GM12878 (cell line): ENCODE measurements around the gene PRDM15. TPM values are rescaled to one million over a fixed set of nuclear protein-coding genes. Genes with fewer than 3 reads are reported as not detected.

Source experiments
- ATAC-seq: fragments of 200-7000 bp; cut with Tn5 transposase; 3 replicates; pipeline ENCODE4 v1.9.1; 2020; ENCODE audit warnings: mild to moderate bottlenecking, moderate library complexity
- BruUV-seq: library from RNA; stranded (reverse); fragments of 400-500 nt; replicated peaks from 2 replicates; lab custom pipeline; 2021; lab: Mats Ljungman, UMichigan
- CTCF ChIA-PET: fragments of 300-600 bp; sonication (Branson Sonifier 250); formaldehyde crosslinking; extraction: SDS; loops from one replicate; lab custom pipeline; 2021; ENCODE audit warnings: inconsistent platforms; lab: Yijun Ruan, JAX
- POLR2A ChIA-PET: fragments of 350-600 bp; formaldehyde crosslinking; extraction: SDS; loops from one replicate; lab custom pipeline; 2021; ENCODE audit warnings: inconsistent platforms; lab: Charles Lee
- RAD21 ChIA-PET: fragments of 300-600 bp; sonication (Branson Sonifier 250); formaldehyde crosslinking; loops from one replicate; lab custom pipeline; 2023; ENCODE audit warnings: antibody characterized with exemption; ENCODE audit not compliant: unreplicated experiment; lab: Charles Lee
- SMC1A ChIA-PET: fragments of 300-600 bp; sonication (Branson Sonifier 250); formaldehyde crosslinking; loops from one replicate; lab custom pipeline; 2023; ENCODE audit not compliant: unreplicated experiment, uncharacterized antibody; lab: Charles Lee
- DNase-seq: peaks from one replicate; pipeline ENCODE4 v3.0.0-alpha.2; 2011; ENCODE audit warnings: low read depth, low spot score
- FAIRE-seq: peaks from 3 replicates; lab custom pipeline; 2011; peaks lifted over from hg19 to GRCh38; lab: Jason Lieb, UNC
- H2AFZ ChIP-seq: 2 replicates; pipeline ENCODE4 v1.6.0; 2011; ENCODE audit warnings: low read depth, low read length, control low read depth; ENCODE audit not compliant: control insufficient read depth
- H3K27ac ChIP-seq: 2 replicates; pipeline ENCODE4 v1.5.1; 2011; ENCODE audit warnings: control low read depth; ENCODE audit not compliant: control insufficient read depth, insufficient read depth
- H3K27me3 ChIP-seq, 2 experiments: replicated peaks in 1 of 2; 2 replicates each; pipeline versions ENCODE4 v1.6.0 to v1.6.1; 2011; ENCODE audit warnings: low read length in 1 of 2; ENCODE audit not compliant: control insufficient read depth in 2 of 2, insufficient read depth in 2 of 2
- H3K36me3 ChIP-seq, 2 experiments: 2 replicates each; pipeline ENCODE4 v1.5.1; 2011; ENCODE audit warnings: low read length in 1 of 2; ENCODE audit not compliant: control insufficient read depth in 2 of 2, insufficient read depth in 2 of 2
- H3K4me1 ChIP-seq: 2 replicates; pipeline ENCODE4 v1.6.1; 2011; ENCODE audit warnings: mild to moderate bottlenecking, low read length, moderate library complexity, mixed read lengths; ENCODE audit not compliant: control insufficient read depth, insufficient read depth
- H3K4me2 ChIP-seq: 2 replicates; pipeline ENCODE4 v1.6.0; 2011; ENCODE audit warnings: control low read depth; ENCODE audit not compliant: control insufficient read depth, insufficient read depth
- H3K4me3 ChIP-seq: fragments of 200-600 bp; sonication (generic); 2 replicates; pipeline ENCODE4 v1.5.1; 2016
- H3K79me2 ChIP-seq: 2 replicates; pipeline ENCODE4 v1.6.0; 2011; ENCODE audit warnings: low read length; ENCODE audit not compliant: control insufficient read depth, insufficient read depth
- H3K9ac ChIP-seq: 2 replicates; pipeline ENCODE4 v1.8.0; 2011; ENCODE audit warnings: low read length, control low read depth, mixed read lengths; ENCODE audit not compliant: control insufficient read depth, insufficient read depth
- H3K9me3 ChIP-seq: replicated peaks from 3 replicates; pipeline ENCODE4 v1.5.1; 2011; ENCODE audit warnings: mild to moderate bottlenecking, low read length; ENCODE audit not compliant: control insufficient read depth, insufficient read depth
- H4K20me1 ChIP-seq: 2 replicates; pipeline ENCODE4 v1.6.0; 2011; ENCODE audit not compliant: control insufficient read depth, insufficient read depth
- BCL11A ChIP-seq: IDR thresholded peaks from 2 replicates; pipeline ENCODE4 v1.6.1; 2011; ENCODE audit warnings: low read depth, low read length
- BHLHE40 ChIP-seq, 2 experiments: fragments of 450-650 bp in 1 of 2; IDR thresholded peaks; 2 replicates each; pipeline ENCODE4 v1.6.1; 2011 to 2017; ENCODE audit warnings: low read depth in 2 of 2, borderline replicate concordance in 1 of 2, improper control_type of control experiment in 1 of 2, low read length in 1 of 2, mild to moderate bottlenecking in 1 of 2
- CHD2 ChIP-seq: IDR thresholded peaks from 2 replicates; pipeline ENCODE4 v1.6.1; 2011; ENCODE audit warnings: low read depth, low read length, improper control_type of control experiment, borderline replicate concordance
- ESRRA ChIP-seq: IDR thresholded peaks from 2 replicates; pipeline ENCODE4 v1.6.1; 2012; ENCODE audit warnings: mild to moderate bottlenecking, low read length, improper control_type of control experiment
- IKZF1 ChIP-seq: fragments of 450-650 bp; conservative IDR thresholded peaks from 2 replicates; pipeline ENCODE4 v1.6.1; 2017; ENCODE audit warnings: antibody characterized with exemption, mild to moderate bottlenecking
- IRF4 ChIP-seq: IDR thresholded peaks from 2 replicates; pipeline ENCODE4 v1.6.1; 2011; ENCODE audit warnings: low read depth, low read length
- MEF2A ChIP-seq: IDR thresholded peaks from 2 replicates; pipeline ENCODE4 v1.6.1; 2011; ENCODE audit warnings: low read depth, mild to moderate bottlenecking, low read length, moderate library complexity; ENCODE audit not compliant: insufficient read depth
- NFXL1 ChIP-seq: fragments of 450-650 bp; IDR thresholded peaks from 2 replicates; pipeline ENCODE4 v1.6.1; 2017; ENCODE audit warnings: antibody characterized with exemption, mild to moderate bottlenecking, borderline replicate concordance
- NFYA ChIP-seq: IDR thresholded peaks from 2 replicates; pipeline ENCODE4 v1.6.1; 2011; ENCODE audit warnings: low read depth, mild to moderate bottlenecking, low read length, improper control_type of control experiment, borderline replicate concordance
- NKRF ChIP-seq: fragments of 450-650 bp; conservative IDR thresholded peaks from 2 replicates; pipeline ENCODE4 v1.6.1; 2017; ENCODE audit warnings: mild to moderate bottlenecking, moderate library complexity
- NRF1 ChIP-seq: conservative IDR thresholded peaks from 2 replicates; pipeline ENCODE4 v1.6.1; 2011; ENCODE audit warnings: mild to moderate bottlenecking, low read depth, low read length, improper control_type of control experiment
- PRDM15 ChIP-seq: fragments of 450-650 bp; formaldehyde crosslinking; IDR thresholded peaks from 2 replicates; pipeline ENCODE4 v1.4.0; 2020; ENCODE audit warnings: mild to moderate bottlenecking, moderate library complexity
- SIX5 ChIP-seq: IDR thresholded peaks from 2 replicates; pipeline ENCODE4 v1.6.1; 2011; ENCODE audit warnings: mild to moderate bottlenecking, low read depth, low read length, moderate library complexity; ENCODE audit not compliant: severe bottlenecking
- TARDBP ChIP-seq: IDR thresholded peaks from 2 replicates; pipeline ENCODE4 v1.6.1; 2016; ENCODE audit warnings: borderline replicate concordance
- TCF12 ChIP-seq: IDR thresholded peaks from 2 replicates; pipeline ENCODE4 v1.6.1; 2011; ENCODE audit warnings: low read depth, mild to moderate bottlenecking, low read length
- WGBS: methylation state at CpG from one replicate; pipeline ENCODE4 v1.1.6; 2016; ENCODE audit warnings: low lambda C conversion rate; ENCODE audit not compliant: insufficient replicate concordance, insufficient coverage; ENCODE audit errors: missing lambda C conversion rate; 5-methylcytosine and 5-hydroxymethylcytosine counted together
- in situ Hi-C: fragments of 300-500 bp; cut with MboI; formaldehyde crosslinking; loops from 9 replicates; pipeline ENCODE4 v1.14.3; 2018; ENCODE audit warnings: mixed read lengths
- intact Hi-C: fragments of 100-400 bp; cut with micrococcal nuclease; formaldehyde crosslinking; loops from one replicate; pipeline ENCODE4 v1.14.2; 2022; ENCODE audit not compliant: unreplicated experiment
- polyA plus RNA-seq, 11 experiments: library from polyadenylated mRNA; depleted of rRNA in 4 of 11; unstranded in 6 of 11; stranded (reverse) in 5 of 11; fragments of >200 nt; fragmentation: Nextera tagmentation in 4 of 11; fragmentation: Illumina TruSeq in 1 of 11; extraction: Ambion mirVana in 4 of 11; extraction: Trizol in 1 of 11; gene quantifications; 1 replicate in 1 of 11; 2 replicates in 10 of 11; pipeline versions ENCODE4 v1.2.1 to v1.2.3, GENCODE V29; 2011 to 2016; ENCODE audit warnings: inconsistent platforms in 2 of 11, missing spikeins in 2 of 11, low read depth in 1 of 11
- total RNA-seq, 4 experiments: library from RNA; depleted of rRNA in 3 of 4; stranded (reverse); fragments of >200 nt in 3 of 4; fragmentation: Illumina TruSeq in 1 of 4; extraction: Trizol in 1 of 4; gene quantifications; 2 replicates each; pipeline versions ENCODE4 v1.2.1 to v1.2.3, GENCODE V29; 2013 to 2021
- TF ChIP-seq, protein P1 (sequence below): fragments of 450-650 bp; formaldehyde crosslinking; IDR thresholded peaks from 2 replicates; pipeline ENCODE4 v1.5.0; 2022; ENCODE audit warnings: mild to moderate bottlenecking, missing genetic modification characterization

PRDM15 gene
- total and polyA plus RNA-seq, 10 of the 15 experiments (the other 5 are each of a cell fraction or from before 2014, with no cell fraction given), result 2.2 to 16.0 (median 8.6) TPM

DNA sequence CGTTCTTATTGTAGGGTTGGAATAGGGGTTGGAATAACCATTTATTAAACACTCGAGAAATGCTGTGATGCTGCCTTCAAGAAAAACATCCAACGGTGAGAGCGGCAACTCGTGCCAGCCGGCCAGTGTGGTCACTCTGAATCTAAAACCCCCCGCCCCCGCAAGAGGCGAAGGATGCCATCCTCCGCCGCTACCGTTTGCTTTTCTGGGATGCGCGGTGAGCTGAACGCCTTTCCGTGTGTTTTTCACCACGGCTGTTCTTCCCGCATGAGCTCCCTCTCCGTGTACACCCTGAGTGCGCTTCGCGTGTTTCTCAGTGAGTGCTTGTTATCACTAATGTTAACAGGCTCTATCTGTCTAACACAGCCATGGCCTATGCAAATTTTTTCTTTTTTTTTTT is 70.3 kb downstream of the PRDM15 start:
- ChIA-PET CTCF (interaction anchor here (0.6 kb wide), 1 partner anchor 158 kb away, joined by 3 read pairs; no protein-coding TSS in a partner anchor), RAD21 (no interaction called here), POLR2A (interaction anchor here (0.7 kb wide), 1 partner anchor 1505 kb away, joined by 3 read pairs; no protein-coding TSS in a partner anchor), SMC1A (interaction anchor here (0.6 to 0.7 kb wide), 2 partner anchors 71 to 193 kb away, joined by 3 read pairs; no protein-coding TSS in a partner anchor)
- no peak overlapping the region for H3K4me3 ChIP-seq
- H3K79me2 ChIP-seq, result no peaks in the 10 kb centered on the region
- DNase-seq (no peak), ATAC-seq (no peak), FAIRE-seq (no peak)
- H3K36me3 ChIP-seq, result peaks cover 18 to 23% of the 10 kb centered on the region in 2 experiments; a peak in 3 of 4 replicates
- no peaks in the 10 kb centered on the region; the same call in 2 of the 3 replicates for H3K9me3 ChIP-seq
- in situ Hi-C loops, result no loop called here
- H3K27me3 ChIP-seq, result no peaks in the 10 kb centered on the region
- intact Hi-C loops, result no loop called here
- H2AFZ ChIP-seq, result no peak overlapping the region
- H3K9ac ChIP-seq, result no peak overlapping the region
- no peaks in the 10 kb centered on the region for H3K4me1 ChIP-seq
- H3K4me2 ChIP-seq, result no peak overlapping the region
- H3K27ac ChIP-seq, result no peak overlapping the region
- no peaks in the 10 kb centered on the region for H4K20me1 ChIP-seq
- BruUV-seq, result no TSS peak
- 94% methylated on average over 22 of the region's 22 CpGs for WGBS
- TF ChIP-seq IRF4 (no peak), NFXL1 (no peak), ESRRA (no peak), NRF1 (no peak), BCL11A (no peak), PRDM15 (CRISPR knock-in tag) (no peak), IKZF1 (no peak), NKRF (no peak), TARDBP (no peak), SIX5 (no peak), TCF12 (no peak), NFYA (no peak), CHD2 (no peak), MEF2A (no peak), BHLHE40 (IDR thresholded peaks at IDR 0.05; ENCODE audit: borderline replicate concordance in 1 of 2, low read depth in 2 of 2, low read length in 1 of 2) (no peak)
- TF ChIP-seq, protein P1, sequence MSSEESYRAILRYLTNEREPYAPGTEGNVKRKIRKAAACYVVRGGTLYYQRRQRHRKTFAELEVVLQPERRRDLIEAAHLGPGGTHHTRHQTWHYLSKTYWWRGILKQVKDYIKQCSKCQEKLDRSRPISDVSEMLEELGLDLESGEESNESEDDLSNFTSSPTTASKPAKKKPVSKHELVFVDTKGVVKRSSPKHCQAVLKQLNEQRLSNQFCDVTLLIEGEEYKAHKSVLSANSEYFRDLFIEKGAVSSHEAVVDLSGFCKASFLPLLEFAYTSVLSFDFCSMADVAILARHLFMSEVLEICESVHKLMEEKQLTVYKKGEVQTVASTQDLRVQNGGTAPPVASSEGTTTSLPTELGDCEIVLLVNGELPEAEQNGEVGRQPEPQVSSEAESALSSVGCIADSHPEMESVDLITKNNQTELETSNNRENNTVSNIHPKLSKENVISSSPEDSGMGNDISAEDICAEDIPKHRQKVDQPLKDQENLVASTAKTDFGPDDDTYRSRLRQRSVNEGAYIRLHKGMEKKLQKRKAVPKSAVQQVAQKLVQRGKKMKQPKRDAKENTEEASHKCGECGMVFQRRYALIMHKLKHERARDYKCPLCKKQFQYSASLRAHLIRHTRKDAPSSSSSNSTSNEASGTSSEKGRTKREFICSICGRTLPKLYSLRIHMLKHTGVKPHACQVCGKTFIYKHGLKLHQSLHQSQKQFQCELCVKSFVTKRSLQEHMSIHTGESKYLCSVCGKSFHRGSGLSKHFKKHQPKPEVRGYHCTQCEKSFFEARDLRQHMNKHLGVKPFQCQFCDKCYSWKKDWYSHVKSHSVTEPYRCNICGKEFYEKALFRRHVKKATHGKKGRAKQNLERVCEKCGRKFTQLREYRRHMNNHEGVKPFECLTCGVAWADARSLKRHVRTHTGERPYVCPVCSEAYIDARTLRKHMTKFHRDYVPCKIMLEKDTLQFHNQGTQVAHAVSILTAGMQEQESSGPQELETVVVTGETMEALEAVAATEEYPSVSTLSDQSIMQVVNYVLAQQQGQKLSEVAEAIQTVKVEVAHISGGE (CRISPR knock-in tag), result no peak
